Measurements from ENCODE around the gene DMPK.

- TF ChIP-seq, protein P1, sequence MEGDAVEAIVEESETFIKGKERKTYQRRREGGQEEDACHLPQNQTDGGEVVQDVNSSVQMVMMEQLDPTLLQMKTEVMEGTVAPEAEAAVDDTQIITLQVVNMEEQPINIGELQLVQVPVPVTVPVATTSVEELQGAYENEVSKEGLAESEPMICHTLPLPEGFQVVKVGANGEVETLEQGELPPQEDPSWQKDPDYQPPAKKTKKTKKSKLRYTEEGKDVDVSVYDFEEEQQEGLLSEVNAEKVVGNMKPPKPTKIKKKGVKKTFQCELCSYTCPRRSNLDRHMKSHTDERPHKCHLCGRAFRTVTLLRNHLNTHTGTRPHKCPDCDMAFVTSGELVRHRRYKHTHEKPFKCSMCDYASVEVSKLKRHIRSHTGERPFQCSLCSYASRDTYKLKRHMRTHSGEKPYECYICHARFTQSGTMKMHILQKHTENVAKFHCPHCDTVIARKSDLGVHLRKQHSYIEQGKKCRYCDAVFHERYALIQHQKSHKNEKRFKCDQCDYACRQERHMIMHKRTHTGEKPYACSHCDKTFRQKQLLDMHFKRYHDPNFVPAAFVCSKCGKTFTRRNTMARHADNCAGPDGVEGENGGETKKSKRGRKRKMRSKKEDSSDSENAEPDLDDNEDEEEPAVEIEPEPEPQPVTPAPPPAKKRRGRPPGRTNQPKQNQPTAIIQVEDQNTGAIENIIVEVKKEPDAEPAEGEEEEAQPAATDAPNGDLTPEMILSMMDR (IDR thresholded peaks at IDR 0.05), result no peak
- TF ChIP-seq EP300 (IDR thresholded peaks at IDR 0.05; ENCODE audit: borderline replicate concordance in 1 of 2, low read depth in 1 of 2, low read length in 1 of 2) (no peak), SMC3 (IDR thresholded peaks at IDR 0.05; ENCODE audit: low read depth, low read length) (no peak), NRF1 (IDR thresholded peaks at IDR 0.05; ENCODE audit: low read depth, low read length) (no peak), SIN3A (IDR thresholded peaks at IDR 0.05; ENCODE audit: borderline replicate concordance, low read depth, low read length) (no peak), POLR2AphosphoS5 (IDR thresholded peaks at IDR 0.05; ENCODE audit: low read depth, low read length) (no peak), EZH2phosphoT487 (IDR thresholded peaks at IDR 0.05; ENCODE audit: borderline replicate concordance, low read depth) (no peak), JUND (IDR thresholded peaks at IDR 0.05) (no peak), YY1 (IDR thresholded peaks at IDR 0.05; ENCODE audit: low read depth) (no peak)
- TF ChIP-seq, protein P2, sequence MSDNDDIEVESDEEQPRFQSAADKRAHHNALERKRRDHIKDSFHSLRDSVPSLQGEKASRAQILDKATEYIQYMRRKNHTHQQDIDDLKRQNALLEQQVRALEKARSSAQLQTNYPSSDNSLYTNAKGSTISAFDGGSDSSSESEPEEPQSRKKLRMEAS (IDR thresholded peaks at IDR 0.05; ENCODE audit: low read depth), result no peak
- TF ChIP-seq, protein P3, sequence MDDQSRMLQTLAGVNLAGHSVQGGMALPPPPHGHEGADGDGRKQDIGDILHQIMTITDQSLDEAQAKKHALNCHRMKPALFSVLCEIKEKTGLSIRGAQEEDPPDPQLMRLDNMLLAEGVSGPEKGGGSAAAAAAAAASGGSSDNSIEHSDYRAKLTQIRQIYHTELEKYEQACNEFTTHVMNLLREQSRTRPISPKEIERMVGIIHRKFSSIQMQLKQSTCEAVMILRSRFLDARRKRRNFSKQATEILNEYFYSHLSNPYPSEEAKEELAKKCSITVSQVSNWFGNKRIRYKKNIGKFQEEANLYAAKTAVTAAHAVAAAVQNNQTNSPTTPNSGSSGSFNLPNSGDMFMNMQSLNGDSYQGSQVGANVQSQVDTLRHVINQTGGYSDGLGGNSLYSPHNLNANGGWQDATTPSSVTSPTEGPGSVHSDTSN (IDR thresholded peaks at IDR 0.05), result no peak
- TF ChIP-seq, protein P4, sequence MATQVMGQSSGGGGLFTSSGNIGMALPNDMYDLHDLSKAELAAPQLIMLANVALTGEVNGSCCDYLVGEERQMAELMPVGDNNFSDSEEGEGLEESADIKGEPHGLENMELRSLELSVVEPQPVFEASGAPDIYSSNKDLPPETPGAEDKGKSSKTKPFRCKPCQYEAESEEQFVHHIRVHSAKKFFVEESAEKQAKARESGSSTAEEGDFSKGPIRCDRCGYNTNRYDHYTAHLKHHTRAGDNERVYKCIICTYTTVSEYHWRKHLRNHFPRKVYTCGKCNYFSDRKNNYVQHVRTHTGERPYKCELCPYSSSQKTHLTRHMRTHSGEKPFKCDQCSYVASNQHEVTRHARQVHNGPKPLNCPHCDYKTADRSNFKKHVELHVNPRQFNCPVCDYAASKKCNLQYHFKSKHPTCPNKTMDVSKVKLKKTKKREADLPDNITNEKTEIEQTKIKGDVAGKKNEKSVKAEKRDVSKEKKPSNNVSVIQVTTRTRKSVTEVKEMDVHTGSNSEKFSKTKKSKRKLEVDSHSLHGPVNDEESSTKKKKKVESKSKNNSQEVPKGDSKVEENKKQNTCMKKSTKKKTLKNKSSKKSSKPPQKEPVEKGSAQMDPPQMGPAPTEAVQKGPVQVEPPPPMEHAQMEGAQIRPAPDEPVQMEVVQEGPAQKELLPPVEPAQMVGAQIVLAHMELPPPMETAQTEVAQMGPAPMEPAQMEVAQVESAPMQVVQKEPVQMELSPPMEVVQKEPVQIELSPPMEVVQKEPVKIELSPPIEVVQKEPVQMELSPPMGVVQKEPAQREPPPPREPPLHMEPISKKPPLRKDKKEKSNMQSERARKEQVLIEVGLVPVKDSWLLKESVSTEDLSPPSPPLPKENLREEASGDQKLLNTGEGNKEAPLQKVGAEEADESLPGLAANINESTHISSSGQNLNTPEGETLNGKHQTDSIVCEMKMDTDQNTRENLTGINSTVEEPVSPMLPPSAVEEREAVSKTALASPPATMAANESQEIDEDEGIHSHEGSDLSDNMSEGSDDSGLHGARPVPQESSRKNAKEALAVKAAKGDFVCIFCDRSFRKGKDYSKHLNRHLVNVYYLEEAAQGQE (IDR thresholded peaks at IDR 0.05; ENCODE audit: low read depth, low read length), result no peak
Measured at GRCh38 chr19:45790942-45791341, 8.7 kb upstream of the DMPK start.
